DOHH2 (cell line): ENCODE measurements around the gene MRPS16.

Experiments used
- H3F3A ChIP-seq: fragments of 200-600 bp; sonication (generic), shearing (Covaris generic); 2 replicates; pipeline ENCODE4 v1.6.0; 2016; ENCODE audit warnings: antibody characterized with exemption, mild to moderate bottlenecking; ENCODE audit not compliant: control insufficient read depth, insufficient read depth
- H3K27ac ChIP-seq: fragments of 200-600 bp; sonication (generic); 2 replicates; pipeline ENCODE4 v1.5.1; 2014; ENCODE audit warnings: low read depth, mild to moderate bottlenecking, low read length, moderate library complexity
- H3K27me3 ChIP-seq: fragments of 200-600 bp; sonication (generic); 2 replicates; pipeline ENCODE4 v1.6.1; 2014; ENCODE audit warnings: mild to moderate bottlenecking, low read length, mixed read lengths; ENCODE audit not compliant: control insufficient read depth
- H3K36me3 ChIP-seq: fragments of 200-600 bp; sonication (generic); 2 replicates; pipeline ENCODE4 v1.6.1; 2014; ENCODE audit warnings: mild to moderate bottlenecking, low read length, moderate library complexity, mixed read lengths; ENCODE audit not compliant: control insufficient read depth
- H3K4me1 ChIP-seq: fragments of 200-600 bp; sonication (generic); 2 replicates; pipeline ENCODE4 v1.6.1; 2014; ENCODE audit warnings: mild to moderate bottlenecking, low read length, mixed read lengths; ENCODE audit not compliant: control insufficient read depth
- H3K4me2 ChIP-seq: fragments of 200-600 bp; sonication (generic); 2 replicates; pipeline ENCODE4 v1.6.0; 2014; ENCODE audit warnings: mild to moderate bottlenecking, low read length, moderate library complexity
- H3K4me3 ChIP-seq: fragments of 200-600 bp; sonication (generic); 2 replicates; pipeline ENCODE4 v1.5.1; 2014; ENCODE audit warnings: mild to moderate bottlenecking, low read length, mixed read lengths
- H3K79me2 ChIP-seq: fragments of 200-600 bp; sonication (generic); 2 replicates; pipeline ENCODE4 v1.6.1; 2014; ENCODE audit warnings: mild to moderate bottlenecking, low read length, mixed read lengths; ENCODE audit not compliant: control insufficient read depth
- H3K9me2 ChIP-seq: fragments of 200-600 bp; sonication (generic); replicated peaks from 2 replicates; pipeline ENCODE4 v1.6.1; 2014; ENCODE audit warnings: mild to moderate bottlenecking, low read length, mixed read lengths; ENCODE audit not compliant: control insufficient read depth
- H3K9me3 ChIP-seq: fragments of 200-600 bp; sonication (generic); 2 replicates; pipeline ENCODE4 v1.6.1; 2014; ENCODE audit warnings: antibody characterized with exemption, low read length, mixed read lengths; ENCODE audit not compliant: control insufficient read depth, insufficient read depth
- H4K20me1 ChIP-seq: fragments of 200-600 bp; sonication (generic); 2 replicates; pipeline ENCODE4 v1.6.0; 2014; ENCODE audit warnings: low read depth, mild to moderate bottlenecking, antibody characterized with exemption, low read length, moderate library complexity; ENCODE audit not compliant: control insufficient read depth, insufficient read depth
- CTCF ChIP-seq: fragments of 200-600 bp; sonication (generic); IDR thresholded peaks from one replicate; pipeline ENCODE4 v1.5.1; 2014; ENCODE audit warnings: antibody characterized with exemption, mild to moderate bottlenecking, low read depth, low read length; ENCODE audit not compliant: poor library complexity, severe bottlenecking
- EZH2phosphoT487 ChIP-seq: fragments of 200-600 bp; sonication (generic); IDR thresholded peaks from 2 replicates; pipeline ENCODE4 v1.6.1; 2017; ENCODE audit warnings: borderline replicate concordance, mild to moderate bottlenecking, antibody characterized with exemption, low read length, moderate library complexity, mixed read lengths

MRPS16 gene

GRCh38 chr10:73232887-73233286 lies 19.6 kb downstream of the MRPS16 start:
- Histone ChIP-seq H3K9me3 (no peaks in the 10 kb centered on the region), H3K4me1 (no peaks in the 10 kb centered on the region), H3K9me2 (no peaks in the 10 kb centered on the region), H3K27ac (no peak overlapping the region), H3F3A (peaks cover 19% of the 10 kb centered on the region; the same call in 1 of the 2 replicates), H3K4me2 (no peak overlapping the region), H3K79me2 (no peaks in the 10 kb centered on the region), H4K20me1 (no peaks in the 10 kb centered on the region), H3K4me3 (no peak overlapping the region), H3K36me3 (peaks cover 42% of the 10 kb centered on the region), H3K27me3 (no peaks in the 10 kb centered on the region)
- TF ChIP-seq CTCF, result no peak
- TF ChIP-seq EZH2phosphoT487, result no peak

- no peaks in the 10 kb centered on the region for H4K20me1 ChIP-seq
- no peak overlapping the region for H3K4me2 ChIP-seq
- H3K79me2 ChIP-seq, result no peaks in the 10 kb centered on the region
- no peak overlapping the region for H3K4me3 ChIP-seq
- H3K27me3 ChIP-seq, result no peaks in the 10 kb centered on the region
- peaks cover 15% of the 10 kb centered on the region; the same call in 1 of the 2 replicates for H3F3A ChIP-seq
- no peaks in the 10 kb centered on the region for H3K9me2 ChIP-seq
- no peaks in the 10 kb centered on the region for H3K9me3 ChIP-seq
- no peaks in the 10 kb centered on the region for H3K4me1 ChIP-seq
- no peak overlapping the region for H3K27ac ChIP-seq
- TF ChIP-seq CTCF (no peak), EZH2phosphoT487 (no peak)
- peaks cover 20% of the 10 kb centered on the region for H3K36me3 ChIP-seq
Observed at GRCh38 chr10:73229567-73229966, 22.9 kb downstream of the MRPS16 start.

GRCh38 chr10:73228247-73228646 lies 24.2 kb downstream of the MRPS16 start:
- H3F3A ChIP-seq, result 0 out of 2 replicates have a peak, but pooled peaks cover 6% of the 10 kb centered on the region
- no peaks in the 10 kb centered on the region for H3K9me2 ChIP-seq
- H3K79me2 ChIP-seq, result no peaks in the 10 kb centered on the region
- H3K27me3 ChIP-seq, result no peaks in the 10 kb centered on the region
- H3K4me1 ChIP-seq, result no peaks in the 10 kb centered on the region
- H4K20me1 ChIP-seq, result no peaks in the 10 kb centered on the region
- H3K4me3 ChIP-seq, result no peak overlapping the region
- peaks cover 8% of the 10 kb centered on the region for H3K36me3 ChIP-seq
- no peak overlapping the region for H3K4me2 ChIP-seq
- no peaks in the 10 kb centered on the region for H3K9me3 ChIP-seq
- no peak overlapping the region for H3K27ac ChIP-seq
- TF ChIP-seq EZH2phosphoT487, result no peak
- TF ChIP-seq CTCF, result no peak
